HEK293 (cell line): ENCODE data around the gene SIK3.

Experiments used
- BCL11A ChIP-seq: fragments of 450-650 bp; formaldehyde crosslinking; IDR thresholded peaks from 2 replicates; pipeline ENCODE4 v1.5.1; 2016; ENCODE audit warnings: low read depth, missing biosample characterization, missing genetic modification characterization
- YY1 ChIP-seq: fragments of 450-650 bp; formaldehyde crosslinking; IDR thresholded peaks from 2 replicates; pipeline ENCODE4 v1.5.1; 2018; ENCODE audit warnings: missing biosample characterization, missing genetic modification characterization
- ZFHX2 ChIP-seq: fragments of 450-650 bp; formaldehyde crosslinking; conservative IDR thresholded peaks from 2 replicates; pipeline ENCODE4 v1.5.1; 2016; ENCODE audit warnings: missing biosample characterization, missing genetic modification characterization
- ZNF629 ChIP-seq: fragments of 450-650 bp; formaldehyde crosslinking; IDR thresholded peaks from 2 replicates; pipeline ENCODE4 v1.5.1; 2017; ENCODE audit warnings: missing biosample characterization, missing genetic modification characterization
- TF ChIP-seq, protein P1 (sequence below): fragments of 450-650 bp; formaldehyde crosslinking; IDR thresholded peaks from 2 replicates; pipeline ENCODE4 v1.5.1; 2016; ENCODE audit warnings: missing biosample characterization, missing genetic modification characterization
- TF ChIP-seq, protein P2 (sequence below): fragments of 450-650 bp; formaldehyde crosslinking; IDR thresholded peaks from 2 replicates; pipeline ENCODE4 v1.5.1; 2016; ENCODE audit warnings: missing biosample characterization, missing genetic modification characterization, low read depth
- TF ChIP-seq, protein P3 (sequence below): fragments of 450-650 bp; formaldehyde crosslinking; IDR thresholded peaks from 2 replicates; pipeline ENCODE4 v1.5.1; 2016; ENCODE audit warnings: missing biosample characterization, missing genetic modification characterization
- TF ChIP-seq, protein P4 (sequence below): fragments of 450-650 bp; formaldehyde crosslinking; IDR thresholded peaks from 2 replicates; pipeline ENCODE4 v1.5.1; 2016; ENCODE audit warnings: missing biosample characterization, missing genetic modification characterization

DNA sequence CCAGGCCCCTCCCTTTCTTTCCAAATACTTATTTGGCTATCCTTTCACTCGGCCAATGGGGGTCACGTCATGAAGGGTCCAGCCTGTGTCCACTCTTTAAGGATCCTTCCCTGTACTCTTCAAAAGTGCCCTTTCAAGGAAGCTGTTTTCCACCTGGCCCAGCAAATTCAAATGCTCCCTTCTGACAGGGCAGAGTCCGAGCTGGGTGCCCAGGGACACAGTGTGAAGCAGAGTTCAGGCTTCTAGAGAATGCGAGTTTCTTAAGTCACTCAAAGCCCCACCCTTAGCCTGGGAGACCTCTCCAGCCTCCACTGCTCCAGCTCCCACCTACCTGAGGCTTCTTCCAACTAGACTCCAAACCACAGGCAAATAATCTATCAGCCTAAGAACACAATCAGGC, 255.3 kb downstream of the SIK3 start:
- no peak for TF ChIP-seq ZFHX2
- TF ChIP-seq, protein P1, sequence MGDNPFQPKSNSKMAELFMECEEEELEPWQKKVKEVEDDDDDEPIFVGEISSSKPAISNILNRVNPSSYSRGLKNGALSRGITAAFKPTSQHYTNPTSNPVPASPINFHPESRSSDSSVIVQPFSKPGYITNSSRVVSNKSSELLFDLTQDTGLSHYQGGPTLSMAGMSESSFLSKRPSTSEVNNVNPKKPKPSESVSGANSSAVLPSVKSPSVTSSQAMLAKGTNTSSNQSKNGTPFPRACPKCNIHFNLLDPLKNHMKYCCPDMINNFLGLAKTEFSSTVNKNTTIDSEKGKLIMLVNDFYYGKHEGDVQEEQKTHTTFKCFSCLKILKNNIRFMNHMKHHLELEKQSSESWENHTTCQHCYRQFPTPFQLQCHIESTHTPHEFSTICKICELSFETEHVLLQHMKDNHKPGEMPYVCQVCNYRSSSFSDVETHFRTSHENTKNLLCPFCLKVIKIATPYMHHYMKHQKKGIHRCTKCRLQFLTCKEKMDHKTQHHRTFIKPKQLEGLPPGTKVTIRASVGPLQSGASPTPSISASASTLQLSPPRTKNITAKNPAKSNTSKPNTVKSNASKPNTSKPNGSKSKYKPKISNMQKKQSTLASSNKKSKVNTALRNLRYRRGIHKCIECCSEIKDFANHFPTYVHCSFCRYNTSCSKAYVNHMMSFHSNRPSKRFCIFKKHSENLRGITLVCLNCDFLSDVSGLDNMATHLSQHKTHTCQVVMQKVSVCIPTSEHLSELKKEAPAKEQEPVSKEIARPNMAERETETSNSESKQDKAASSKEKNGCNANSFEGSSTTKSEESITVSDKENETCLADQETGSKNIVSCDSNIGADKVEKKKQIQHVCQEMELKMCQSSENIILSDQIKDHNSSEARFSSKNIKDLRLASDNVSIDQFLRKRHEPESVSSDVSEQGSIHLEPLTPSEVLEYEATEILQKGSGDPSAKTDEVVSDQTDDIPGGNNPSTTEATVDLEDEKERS (tag by site-specific recombination) = no peak
- TF ChIP-seq YY1 (tag by site-specific recombination) = no peak
- no peak for TF ChIP-seq BCL11A (tag by site-specific recombination)
- TF ChIP-seq, protein P2, sequence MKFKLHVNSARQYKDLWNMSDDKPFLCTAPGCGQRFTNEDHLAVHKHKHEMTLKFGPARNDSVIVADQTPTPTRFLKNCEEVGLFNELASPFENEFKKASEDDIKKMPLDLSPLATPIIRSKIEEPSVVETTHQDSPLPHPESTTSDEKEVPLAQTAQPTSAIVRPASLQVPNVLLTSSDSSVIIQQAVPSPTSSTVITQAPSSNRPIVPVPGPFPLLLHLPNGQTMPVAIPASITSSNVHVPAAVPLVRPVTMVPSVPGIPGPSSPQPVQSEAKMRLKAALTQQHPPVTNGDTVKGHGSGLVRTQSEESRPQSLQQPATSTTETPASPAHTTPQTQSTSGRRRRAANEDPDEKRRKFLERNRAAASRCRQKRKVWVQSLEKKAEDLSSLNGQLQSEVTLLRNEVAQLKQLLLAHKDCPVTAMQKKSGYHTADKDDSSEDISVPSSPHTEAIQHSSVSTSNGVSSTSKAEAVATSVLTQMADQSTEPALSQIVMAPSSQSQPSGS (tag by site-specific recombination) = no peak
- TF ChIP-seq, protein P3, sequence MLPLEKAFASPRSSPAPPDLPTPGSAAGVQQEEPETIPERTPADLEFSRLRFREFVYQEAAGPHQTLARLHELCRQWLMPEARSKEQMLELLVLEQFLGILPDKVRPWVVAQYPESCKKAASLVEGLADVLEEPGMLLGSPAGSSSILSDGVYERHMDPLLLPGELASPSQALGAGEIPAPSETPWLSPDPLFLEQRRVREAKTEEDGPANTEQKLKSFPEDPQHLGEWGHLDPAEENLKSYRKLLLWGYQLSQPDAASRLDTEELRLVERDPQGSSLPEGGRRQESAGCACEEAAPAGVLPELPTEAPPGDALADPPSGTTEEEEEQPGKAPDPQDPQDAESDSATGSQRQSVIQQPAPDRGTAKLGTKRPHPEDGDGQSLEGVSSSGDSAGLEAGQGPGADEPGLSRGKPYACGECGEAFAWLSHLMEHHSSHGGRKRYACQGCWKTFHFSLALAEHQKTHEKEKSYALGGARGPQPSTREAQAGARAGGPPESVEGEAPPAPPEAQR (tag by site-specific recombination) = no peak
- no peak for TF ChIP-seq ZNF629 (tag by site-specific recombination)
- TF ChIP-seq, protein P4, sequence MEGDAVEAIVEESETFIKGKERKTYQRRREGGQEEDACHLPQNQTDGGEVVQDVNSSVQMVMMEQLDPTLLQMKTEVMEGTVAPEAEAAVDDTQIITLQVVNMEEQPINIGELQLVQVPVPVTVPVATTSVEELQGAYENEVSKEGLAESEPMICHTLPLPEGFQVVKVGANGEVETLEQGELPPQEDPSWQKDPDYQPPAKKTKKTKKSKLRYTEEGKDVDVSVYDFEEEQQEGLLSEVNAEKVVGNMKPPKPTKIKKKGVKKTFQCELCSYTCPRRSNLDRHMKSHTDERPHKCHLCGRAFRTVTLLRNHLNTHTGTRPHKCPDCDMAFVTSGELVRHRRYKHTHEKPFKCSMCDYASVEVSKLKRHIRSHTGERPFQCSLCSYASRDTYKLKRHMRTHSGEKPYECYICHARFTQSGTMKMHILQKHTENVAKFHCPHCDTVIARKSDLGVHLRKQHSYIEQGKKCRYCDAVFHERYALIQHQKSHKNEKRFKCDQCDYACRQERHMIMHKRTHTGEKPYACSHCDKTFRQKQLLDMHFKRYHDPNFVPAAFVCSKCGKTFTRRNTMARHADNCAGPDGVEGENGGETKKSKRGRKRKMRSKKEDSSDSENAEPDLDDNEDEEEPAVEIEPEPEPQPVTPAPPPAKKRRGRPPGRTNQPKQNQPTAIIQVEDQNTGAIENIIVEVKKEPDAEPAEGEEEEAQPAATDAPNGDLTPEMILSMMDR = no peak
